HG02973 (cell line): ENCODE data around the gene LYPD6B.

ENCODE experiments used
- ATAC-seq: cut with Tn5 transposase; IDR thresholded peaks from one replicate; pipeline ENCODE4 v1.9.1; 2021; ENCODE audit warnings: moderate library complexity; ENCODE audit not compliant: unreplicated experiment

Gene LYPD6B

GRCh38 chr2:149101818-149102217 lies 63.3 kb downstream of the LYPD6B start:
- no peak for ATAC-seq

GRCh38 chr2:149103081-149103620 lies 64.7 kb downstream of the LYPD6B start:
- no peak for ATAC-seq

- ATAC-seq = no peak
Measured at GRCh38 chr2:149104221-149104620, 65.7 kb downstream of the LYPD6B start.

- no peak for ATAC-seq
Measured at GRCh38 chr2:149112068-149112467, 73.6 kb downstream of the LYPD6B start.

- ATAC-seq = no peak
Measured at GRCh38 chr2:149112713-149113112, 74.2 kb downstream of the LYPD6B start.

- no peak for ATAC-seq
Measured at GRCh38 chr2:149115781-149116180, 77.3 kb downstream of the LYPD6B start.

- no peak for ATAC-seq
Measured at GRCh38 chr2:149119368-149119767, 80.9 kb downstream of the LYPD6B start.

GRCh38 chr2:149122516-149122915 lies 84.0 kb downstream of the LYPD6B start:
- ATAC-seq = no peak

GRCh38 chr2:149125031-149125725 lies 86.7 kb downstream of the LYPD6B start:
- no peak for ATAC-seq

GRCh38 chr2:149129433-149129832 lies 90.9 kb downstream of the LYPD6B start:
- ATAC-seq = no peak

- no peak for ATAC-seq
Measured at GRCh38 chr2:149132339-149132738, 93.8 kb downstream of the LYPD6B start.

- no peak for ATAC-seq
Measured at GRCh38 chr2:149132901-149133300, 94.4 kb downstream of the LYPD6B start.

- no peak for ATAC-seq
Measured at GRCh38 chr2:149134335-149134923, 95.9 kb downstream of the LYPD6B start.

GRCh38 chr2:149136111-149136510 lies 97.6 kb downstream of the LYPD6B start:
- ATAC-seq = no peak

GRCh38 chr2:149141046-149141445 lies 102.5 kb downstream of the LYPD6B start:
- no peak for ATAC-seq

- ATAC-seq = no peak
Measured at GRCh38 chr2:149143734-149144133, 105.2 kb downstream of the LYPD6B start.

GRCh38 chr2:149145314-149146295 lies 107.1 kb downstream of the LYPD6B start:
- no peak for ATAC-seq

- no peak for ATAC-seq
Measured at GRCh38 chr2:149146876-149147275, 108.4 kb downstream of the LYPD6B start.

GRCh38 chr2:149148194-149149006 lies 109.9 kb downstream of the LYPD6B start:
- ATAC-seq = no peak

- ATAC-seq = no peak
Measured at GRCh38 chr2:149149007-149149297, 110.5 kb downstream of the LYPD6B start.

- no peak for ATAC-seq
Measured at GRCh38 chr2:149152469-149152953, 114.0 kb downstream of the LYPD6B start.
